ENCODE measurements around the gene HPCA. TPM values are rescaled to one million over a fixed set of nuclear protein-coding genes. Genes with fewer than 3 reads are reported as not detected.
A peak's percentile ranks its signal among the peaks of the same experiment; 100 is the strongest.

HPCA gene
- total RNA-seq, 1 donor from 2014 or later: not detected

- Mint-ChIP-seq H3K36me3 (ENCODE audit: low read depth, unreplicated experiment) (no peaks in the 10 kb centered on the region), H3K27ac (ENCODE audit: unreplicated experiment) (no peak overlapping the region), H3K27me3 (ENCODE audit: unreplicated experiment) (peaks cover 4% of the 10 kb centered on the region), H3K9me3 (ENCODE audit: unreplicated experiment) (no peaks in the 10 kb centered on the region), H3K4me1 (ENCODE audit: unreplicated experiment) (no peaks in the 10 kb centered on the region), H3K4me3 (ENCODE audit: unreplicated experiment) (no peak overlapping the region)
- DNase-seq (ENCODE audit: low spot score): no peak
- no peak for TF ChIP-seq CTCF (IDR thresholded peaks at IDR 0.05; ENCODE audit: unreplicated experiment)
Observed at GRCh38 chr1:32918179-32918578, 31.9 kb downstream of the HPCA start.

- no peak for TF ChIP-seq CTCF (IDR thresholded peaks at IDR 0.05; ENCODE audit: unreplicated experiment)
- Mint-ChIP-seq H3K27me3 (ENCODE audit: unreplicated experiment) (peaks cover 7% of the 10 kb centered on the region), H3K36me3 (ENCODE audit: low read depth, unreplicated experiment) (no peaks in the 10 kb centered on the region), H3K9me3 (ENCODE audit: unreplicated experiment) (no peaks in the 10 kb centered on the region), H3K4me3 (ENCODE audit: unreplicated experiment) (no peak overlapping the region), H3K4me1 (ENCODE audit: unreplicated experiment) (peaks cover 4% of the 10 kb centered on the region), H3K27ac (ENCODE audit: unreplicated experiment) (no peak overlapping the region)
- DNase-seq (ENCODE audit: low spot score): no peak
Observed at GRCh38 chr1:32919811-32920733, 33.8 kb downstream of the HPCA start.

- Mint-ChIP-seq H3K4me3 (ENCODE audit: unreplicated experiment) (no peak overlapping the region), H3K4me1 (ENCODE audit: unreplicated experiment) (peaks cover 12% of the 10 kb centered on the region), H3K36me3 (ENCODE audit: low read depth, unreplicated experiment) (no peaks in the 10 kb centered on the region), H3K27ac (ENCODE audit: unreplicated experiment) (no peak overlapping the region), H3K9me3 (ENCODE audit: unreplicated experiment) (no peaks in the 10 kb centered on the region), H3K27me3 (ENCODE audit: unreplicated experiment) (peaks cover 14% of the 10 kb centered on the region)
- no peak for DNase-seq (ENCODE audit: low spot score)
- TF ChIP-seq CTCF (IDR thresholded peaks at IDR 0.05; ENCODE audit: unreplicated experiment): no peak
Observed at GRCh38 chr1:32920833-32921232, 34.5 kb downstream of the HPCA start.

GRCh38 chr1:32924881-32925344, 38.6 kb downstream of the HPCA start:
- peak; percentile 42 for DNase-seq (ENCODE audit: low spot score)
- peaks cover 16% of the 10 kb centered on the region for H3K4me1 Mint-ChIP-seq (ENCODE audit: unreplicated experiment)
- H3K27ac Mint-ChIP-seq (ENCODE audit: unreplicated experiment): no peak overlapping the region
- peaks cover 19% of the 10 kb centered on the region for H3K27me3 Mint-ChIP-seq (ENCODE audit: unreplicated experiment)
- H3K4me3 Mint-ChIP-seq (ENCODE audit: unreplicated experiment): peak overlapping the region; percentile 62
- no peak for TF ChIP-seq CTCF (IDR thresholded peaks at IDR 0.05; ENCODE audit: unreplicated experiment)
- H3K36me3 Mint-ChIP-seq (ENCODE audit: low read depth, unreplicated experiment): no peaks in the 10 kb centered on the region
- no peaks in the 10 kb centered on the region for H3K9me3 Mint-ChIP-seq (ENCODE audit: unreplicated experiment)
